ENCODE data around the gene IL17B.

Gene IL17B

GRCh38 chr5:149357370-149358293 is 21.5 kb downstream of the IL17B start, which contains the start of gene PCYOX1L:
PCYOX1L (plus strand) TSS chr5:149358046; CDS start chr5:149358069, 23 bp downstream.
- DNase-seq (ENCODE audit: low read depth): peak; percentile 76

DNA sequence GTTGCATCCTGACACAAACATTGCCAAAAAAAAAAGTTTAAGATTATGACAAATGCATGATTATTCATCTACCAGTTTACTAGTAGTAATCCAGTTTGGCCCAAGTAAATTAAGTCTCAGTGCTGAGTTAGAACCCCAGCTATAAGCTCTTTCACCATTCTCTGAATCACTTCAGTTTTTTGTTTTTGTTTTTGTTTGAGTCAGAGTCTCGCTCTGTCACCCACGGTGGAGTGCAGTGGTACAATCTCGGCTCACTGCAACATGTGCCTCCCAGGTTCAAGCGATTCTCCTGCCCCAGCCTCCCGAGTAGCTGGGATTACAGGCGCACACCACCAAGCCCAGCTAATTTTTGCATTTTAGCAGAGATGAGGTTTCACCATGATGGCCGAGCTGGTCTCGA is 22.7 kb downstream of the IL17B start:
- no peak for DNase-seq (ENCODE audit: low read depth)

- DNase-seq (ENCODE audit: low read depth): no peak
These were observed 23.4 kb downstream of the IL17B start for GRCh38 chr5:149355688-149356087.

- DNase-seq (ENCODE audit: low read depth): no peak
These were observed 25.2 kb downstream of the IL17B start for GRCh38 chr5:149353911-149354310.

DNA sequence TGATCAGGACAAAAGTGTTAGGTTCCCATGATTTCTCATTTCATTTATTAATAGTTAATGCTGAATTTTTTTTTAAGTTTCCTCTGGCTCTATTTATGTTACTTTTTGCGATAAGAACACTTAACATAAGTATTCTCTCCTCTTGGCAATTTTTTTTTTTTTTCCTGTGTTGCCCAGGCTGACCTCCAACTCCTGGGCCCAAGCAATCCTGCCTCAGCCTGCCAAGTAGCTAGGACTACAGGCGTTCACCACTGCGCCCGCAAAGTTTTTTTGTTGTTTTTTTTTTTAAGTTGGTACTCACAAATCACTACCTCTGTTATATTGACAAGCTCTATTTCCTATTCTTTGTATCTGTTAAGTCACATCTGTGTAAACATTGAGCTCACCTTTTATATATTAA is 26.9 kb downstream of the IL17B start:
- no peak for DNase-seq (ENCODE audit: low read depth)

DNA sequence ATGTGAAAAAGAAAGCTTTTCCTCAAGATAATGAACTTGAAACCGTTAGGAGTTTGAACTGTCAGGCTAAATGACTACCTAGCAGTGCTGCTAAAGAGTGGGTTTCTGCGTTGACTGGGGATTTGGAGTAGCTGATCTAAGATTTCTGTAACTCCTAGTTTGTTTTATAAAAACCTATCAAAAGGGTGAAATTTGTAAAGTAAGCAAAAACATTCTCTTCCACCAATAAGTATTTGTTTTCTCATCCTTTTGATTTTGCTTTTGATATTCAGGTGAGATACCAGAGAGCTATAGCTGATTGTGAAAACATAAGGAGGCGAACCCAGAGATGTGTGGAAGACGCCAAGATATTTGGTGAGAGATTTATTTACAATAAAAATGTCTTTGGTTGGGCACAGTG is 29.7 kb downstream of the IL17B start:
- DNase-seq (ENCODE audit: low read depth): no peak

- no peak for DNase-seq (ENCODE audit: low read depth)
These were observed 30.6 kb downstream of the IL17B start for GRCh38 chr5:149348518-149348917.

GRCh38 chr5:149345892-149346222 is 33.2 kb downstream of the IL17B start:
- no peak for DNase-seq (ENCODE audit: low read depth)

- DNase-seq (ENCODE audit: low read depth): peak; percentile 91
These were observed 33.8 kb downstream of the IL17B start, which contains the start of gene GRPEL2 for GRCh38 chr5:149345147-149345891. GRPEL2 (plus strand) TSS chr5:149345499; CDS start chr5:149345540, 41 bp downstream.

DNA sequence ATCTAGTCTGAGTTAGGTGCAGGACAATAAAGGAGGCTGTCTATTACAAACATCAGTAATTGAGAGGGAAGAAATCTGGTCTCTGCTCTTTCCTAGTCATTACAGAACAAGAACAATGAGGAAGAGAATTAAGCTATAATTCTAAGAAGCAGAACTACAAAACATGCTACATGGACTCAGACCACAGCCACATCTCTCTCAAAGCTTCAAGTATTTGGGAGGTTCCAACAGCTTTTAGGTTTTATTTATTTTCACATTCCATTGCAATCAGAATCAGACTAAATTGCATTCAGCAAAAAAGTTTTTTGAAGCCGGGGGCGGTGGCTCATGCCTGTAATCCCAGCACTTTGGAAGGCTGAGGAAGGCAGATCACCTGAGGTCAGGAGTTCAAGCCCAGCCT is 34.9 kb downstream of the IL17B start:
- DNase-seq (ENCODE audit: low read depth): no peak

DNA sequence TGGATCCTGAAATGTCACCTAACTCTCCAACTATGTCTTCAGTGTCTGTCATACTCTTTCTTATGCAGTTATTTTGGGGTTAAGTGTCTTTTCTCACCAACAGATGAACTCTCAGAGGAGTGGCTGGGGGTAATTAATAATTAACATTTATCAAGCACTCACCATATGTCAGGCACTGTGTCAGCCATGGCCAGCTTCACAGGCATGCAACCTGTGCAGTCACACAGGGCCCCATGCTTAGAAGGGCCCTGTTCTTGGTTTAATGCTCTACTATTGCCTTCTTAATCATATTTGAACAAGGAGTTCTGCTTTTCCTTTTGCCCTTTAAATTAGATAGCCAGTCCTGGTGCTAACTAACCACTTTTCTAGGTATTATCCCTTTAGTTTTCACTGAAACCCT is 37.2 kb downstream of the IL17B start:
- no peak for DNase-seq (ENCODE audit: low read depth)

DNA sequence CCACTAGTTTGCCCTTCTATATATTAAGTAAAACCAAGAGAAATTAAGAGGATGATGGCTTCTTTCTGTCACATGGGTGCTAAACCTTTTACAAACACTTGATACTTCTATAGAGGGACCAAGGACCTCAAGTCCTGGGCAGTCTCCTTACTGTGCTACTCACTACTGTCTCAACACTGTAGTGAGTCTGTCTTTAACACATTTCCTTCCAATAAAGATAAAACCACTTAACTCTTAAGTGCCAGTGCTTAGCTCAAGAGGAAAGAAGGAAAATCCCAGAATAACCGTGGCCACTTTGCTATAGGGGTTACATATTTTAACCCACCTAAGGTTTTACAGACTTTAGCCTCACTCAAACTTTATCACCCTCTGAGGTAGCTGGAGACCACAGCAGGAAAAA is 38.2 kb downstream of the IL17B start:
- DNase-seq (ENCODE audit: low read depth): no peak

- no peak for DNase-seq (ENCODE audit: low read depth)
These were observed 40.7 kb downstream of the IL17B start for GRCh38 chr5:149338364-149338763.

GRCh38 chr5:149337736-149338135 is 41.4 kb downstream of the IL17B start:
- no peak for DNase-seq (ENCODE audit: low read depth)

GRCh38 chr5:149333711-149334443 is 45.2 kb downstream of the IL17B start:
- DNase-seq (ENCODE audit: low read depth): no peak

GRCh38 chr5:149328177-149328576 is 50.9 kb downstream of the IL17B start:
- DNase-seq (ENCODE audit: low read depth): no peak

- no peak for DNase-seq (ENCODE audit: low read depth)
These were observed 52.5 kb downstream of the IL17B start for GRCh38 chr5:149326611-149327010.

DNA sequence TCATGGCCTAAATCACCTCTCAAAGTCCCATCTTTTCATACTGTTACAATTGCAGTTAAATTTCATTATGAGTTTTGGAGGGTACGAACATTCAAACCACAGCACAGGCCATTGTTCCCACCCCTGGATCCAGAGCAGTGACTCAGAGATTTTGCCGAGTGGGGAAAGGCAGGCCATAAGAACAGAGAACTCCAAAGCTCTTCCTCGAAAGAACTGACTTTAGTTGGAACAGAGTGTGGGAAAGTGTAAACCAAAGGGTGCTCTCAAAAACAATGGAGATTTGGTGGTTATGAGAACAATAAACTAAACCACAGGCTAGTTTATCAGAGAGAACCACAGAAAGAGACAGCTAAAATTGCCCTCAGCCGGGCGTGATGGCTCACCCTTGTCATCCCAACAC is 53.2 kb downstream of the IL17B start:
- DNase-seq (ENCODE audit: low read depth): no peak

DNA sequence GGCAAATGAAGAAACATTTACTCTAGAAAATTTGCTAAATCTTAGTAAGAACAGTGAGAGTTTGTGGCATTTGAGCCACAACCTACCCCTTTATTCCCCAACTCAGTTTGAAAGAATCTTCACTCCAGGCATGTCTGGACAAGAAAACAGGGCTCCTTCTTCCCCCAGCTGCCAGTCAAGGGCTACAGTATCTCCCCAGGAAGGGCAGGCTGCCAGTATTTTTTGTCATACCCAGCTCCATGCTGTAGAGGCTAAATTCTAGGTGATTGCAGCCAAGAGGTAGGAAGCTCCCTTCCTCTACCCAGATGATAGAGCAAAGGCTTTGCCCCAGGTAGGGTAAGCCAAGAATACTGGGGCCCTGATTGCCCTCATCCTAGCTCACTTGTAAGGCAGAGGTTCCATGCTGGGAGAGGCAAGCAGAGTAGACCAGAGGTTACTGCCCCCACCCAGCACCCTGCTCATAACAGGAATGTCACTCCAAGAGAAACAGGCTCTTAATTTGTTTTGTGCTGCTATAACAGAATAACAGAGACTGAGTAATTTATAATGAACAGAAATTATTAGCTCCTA is 53.8 kb downstream of the IL17B start:
- no peak for DNase-seq (ENCODE audit: low read depth)

DNA sequence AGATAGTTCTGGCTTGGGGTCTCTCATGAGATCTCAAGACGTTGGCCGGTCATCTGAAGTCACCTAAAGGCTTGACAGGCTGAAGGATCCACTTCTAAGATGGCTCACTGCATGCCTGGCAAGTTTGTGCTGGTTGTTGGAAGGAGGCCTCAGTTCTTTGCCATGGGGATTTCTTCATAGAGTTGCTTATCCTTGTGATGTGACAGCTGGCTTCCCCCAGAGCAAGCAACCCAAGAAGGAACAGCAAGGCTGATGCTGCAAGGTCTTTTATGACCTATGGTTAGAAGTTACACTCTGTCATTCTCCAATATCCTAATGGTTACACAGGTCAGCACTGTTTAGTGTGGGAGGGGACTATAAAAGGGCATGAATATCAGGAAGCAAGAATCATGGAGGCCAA is 54.5 kb downstream of the IL17B start:
- no peak for DNase-seq (ENCODE audit: low read depth)

Data from HS-5 (cell line).